A673 (cell line): ENCODE measurements around the gene PTX4. TPM values are rescaled to one million over a fixed set of nuclear protein-coding genes. Genes with fewer than 3 reads are reported as not detected.

ENCODE experiments used
- BruUV-seq: library from RNA; stranded (reverse); fragments of 400-500 nt; replicated peaks from 2 replicates; lab custom pipeline; 2021; lab: Mats Ljungman, UMichigan
- CTCF ChIA-PET: fragments of 300-600 bp; sonication (Branson Sonifier 250); formaldehyde crosslinking; loops from one replicate; lab custom pipeline; 2022; ENCODE audit warnings: antibody characterized with exemption; lab: Charles Lee
- POLR2A ChIA-PET: fragments of 300-600 bp; sonication (Branson Sonifier 250); formaldehyde crosslinking; loops from one replicate; lab custom pipeline; 2022; ENCODE audit warnings: antibody characterized with exemption; ENCODE audit not compliant: low non-redundant PET; lab: Charles Lee
- DNase-seq: peaks from one replicate; pipeline ENCODE4 v3.0.0-alpha.2; 2015; ENCODE audit warnings: low spot score
- H3K27ac ChIP-seq: fragments of 200-600 bp; sonication (generic); 2 replicates; pipeline ENCODE4 v1.5.1; 2016; ENCODE audit warnings: mixed run types, low read depth, mild to moderate bottlenecking, mixed read lengths, antibody characterized with exemption, low read length; ENCODE audit not compliant: poor library complexity, severe bottlenecking
- H3K27me3 ChIP-seq: fragments of 200-600 bp; sonication (generic); replicated peaks from 2 replicates; pipeline ENCODE4 v1.6.1; 2017; ENCODE audit warnings: mixed run types, low read depth, mild to moderate bottlenecking, mixed read lengths, antibody characterized with exemption, low read length; ENCODE audit not compliant: insufficient read depth, poor library complexity
- H3K36me3 ChIP-seq: fragments of 200-600 bp; sonication (generic); 2 replicates; pipeline ENCODE4 v1.6.1; 2016; ENCODE audit warnings: mixed run types, mild to moderate bottlenecking, mixed read lengths, antibody characterized with exemption, low read length; ENCODE audit not compliant: insufficient read depth, poor library complexity, severe bottlenecking
- H3K4me1 ChIP-seq: fragments of 200-600 bp; sonication (generic); 2 replicates; pipeline ENCODE4 v1.6.1; 2017; ENCODE audit warnings: mixed run types, mild to moderate bottlenecking, mixed read lengths, antibody characterized with exemption, low read length; ENCODE audit not compliant: insufficient read depth, poor library complexity, severe bottlenecking
- H3K4me3 ChIP-seq: fragments of 200-600 bp; sonication (generic); 2 replicates; pipeline ENCODE4 v1.5.1; 2016; ENCODE audit warnings: low read depth, mixed run types, mild to moderate bottlenecking, mixed read lengths, low read length; ENCODE audit not compliant: poor library complexity, severe bottlenecking
- H3K9me3 ChIP-seq: fragments of 200-600 bp; sonication (generic); 2 replicates; pipeline ENCODE4 v1.6.1; 2016; ENCODE audit warnings: mixed run types, low read depth, mild to moderate bottlenecking, mixed read lengths, antibody characterized with exemption, low read length; ENCODE audit not compliant: poor library complexity, severe bottlenecking
- EZH2 ChIP-seq: fragments of 200-600 bp; sonication (generic); IDR thresholded peaks from 2 replicates; pipeline ENCODE4 v1.6.1; 2017; ENCODE audit warnings: borderline replicate concordance, low read depth, mild to moderate bottlenecking, mixed read lengths, antibody characterized with exemption, low read length; ENCODE audit not compliant: poor library complexity, severe bottlenecking
- intact Hi-C: fragments of 100-400 bp; cut with micrococcal nuclease; formaldehyde crosslinking; loops from one replicate; pipeline ENCODE4 v1.10.0; 2022; ENCODE audit not compliant: unreplicated experiment
- total RNA-seq: library from RNA; stranded (reverse); gene quantifications from 2 replicates; pipeline ENCODE4 v1.2.3, GENCODE V29; 2021
- TF ChIP-seq, protein P1 (sequence below): fragments of 300-800, 200-600 bp; sonication (generic); conservative IDR thresholded peaks from 2 replicates; pipeline ENCODE4 v1.5.1; 2017; ENCODE audit warnings: low read depth, mild to moderate bottlenecking, antibody characterized with exemption, low read length, moderate library complexity, mixed read lengths

Gene PTX4
- total RNA-seq, 1 experiment from 2014 or later: not detected

DNA sequence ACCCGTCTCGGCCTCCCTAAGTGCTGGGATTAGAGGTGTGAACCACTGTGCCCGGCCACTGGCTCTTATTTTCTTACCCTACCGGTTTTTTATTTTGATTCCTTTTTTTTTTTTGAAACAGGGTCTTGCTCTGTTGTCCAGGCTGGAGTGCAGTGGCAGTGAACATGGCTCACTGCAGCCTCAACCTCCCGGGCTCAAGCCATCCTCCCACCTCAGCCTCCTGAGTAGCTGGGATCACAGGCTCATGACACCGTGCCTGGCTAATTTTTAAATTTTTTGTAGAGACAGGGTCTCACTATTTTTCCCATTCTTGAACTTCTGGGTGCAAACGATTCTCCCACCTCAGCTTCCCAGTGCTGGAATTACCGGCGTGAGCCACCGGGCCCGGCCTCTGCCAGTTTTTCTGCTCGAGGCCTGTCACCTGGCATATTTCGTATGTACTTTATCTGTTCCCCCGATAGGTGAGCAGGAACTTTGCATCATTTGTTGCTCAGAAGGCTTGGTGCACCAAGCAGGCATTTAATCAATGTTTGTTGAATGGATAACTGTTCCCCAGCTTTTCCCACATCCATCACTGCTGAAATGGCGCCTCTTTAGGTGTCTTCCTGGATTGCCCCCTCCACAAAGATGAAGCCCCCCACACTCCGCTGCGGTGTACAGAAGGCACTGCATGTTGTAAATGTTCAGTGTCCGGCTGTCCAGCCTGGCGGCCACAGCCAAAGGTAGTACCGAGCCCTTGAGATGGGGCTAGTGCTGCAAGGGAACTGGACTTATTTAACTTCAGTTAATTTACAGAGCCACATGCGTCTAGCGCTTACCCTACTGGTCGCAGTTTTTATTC is 3.6 kb upstream of the PTX4 start:
- Histone ChIP-seq H3K36me3 (peaks cover 6% of the 10 kb centered on the region), H3K4me1 (peaks cover 3% of the 10 kb centered on the region), H3K27ac (no peak overlapping the region), H3K4me3 (no peak overlapping the region), H3K27me3 (no peaks in the 10 kb centered on the region), H3K9me3 (no peaks in the 10 kb centered on the region)
- ChIA-PET CTCF (no interaction called here), POLR2A (interaction anchor here (0.7 kb wide), 2 partner anchors 53 to 104 kb away, joined by 5 to 8 read pairs; no protein-coding TSS in a partner anchor)
- no peak for DNase-seq
- no peak for TF ChIP-seq EZH2
- TF ChIP-seq, protein P1, sequence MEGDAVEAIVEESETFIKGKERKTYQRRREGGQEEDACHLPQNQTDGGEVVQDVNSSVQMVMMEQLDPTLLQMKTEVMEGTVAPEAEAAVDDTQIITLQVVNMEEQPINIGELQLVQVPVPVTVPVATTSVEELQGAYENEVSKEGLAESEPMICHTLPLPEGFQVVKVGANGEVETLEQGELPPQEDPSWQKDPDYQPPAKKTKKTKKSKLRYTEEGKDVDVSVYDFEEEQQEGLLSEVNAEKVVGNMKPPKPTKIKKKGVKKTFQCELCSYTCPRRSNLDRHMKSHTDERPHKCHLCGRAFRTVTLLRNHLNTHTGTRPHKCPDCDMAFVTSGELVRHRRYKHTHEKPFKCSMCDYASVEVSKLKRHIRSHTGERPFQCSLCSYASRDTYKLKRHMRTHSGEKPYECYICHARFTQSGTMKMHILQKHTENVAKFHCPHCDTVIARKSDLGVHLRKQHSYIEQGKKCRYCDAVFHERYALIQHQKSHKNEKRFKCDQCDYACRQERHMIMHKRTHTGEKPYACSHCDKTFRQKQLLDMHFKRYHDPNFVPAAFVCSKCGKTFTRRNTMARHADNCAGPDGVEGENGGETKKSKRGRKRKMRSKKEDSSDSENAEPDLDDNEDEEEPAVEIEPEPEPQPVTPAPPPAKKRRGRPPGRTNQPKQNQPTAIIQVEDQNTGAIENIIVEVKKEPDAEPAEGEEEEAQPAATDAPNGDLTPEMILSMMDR: no peak
- intact Hi-C loops: no loop called here
- no TSS peak for BruUV-seq

DNA sequence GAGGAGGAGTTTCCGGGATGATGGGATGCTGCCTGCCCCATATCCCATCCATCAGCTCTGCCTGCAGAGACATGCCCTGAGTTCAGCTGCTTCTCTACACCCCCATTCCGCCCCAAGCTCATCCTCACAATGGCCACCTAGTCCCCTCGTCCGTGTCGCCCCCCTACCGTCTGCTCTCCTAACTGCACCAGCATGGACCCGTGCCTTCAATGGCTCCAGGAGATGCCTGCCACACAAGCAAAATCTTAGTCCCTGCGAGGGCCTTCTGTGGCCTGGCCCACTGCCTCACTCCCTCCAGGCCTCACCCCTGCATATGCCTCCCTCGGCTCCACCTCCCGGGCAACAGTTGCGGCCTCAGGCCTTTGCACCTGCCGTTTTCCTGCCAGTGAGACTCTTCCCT is 2.6 kb upstream of the PTX4 start:
- H3K27ac ChIP-seq: no peak overlapping the region
- no peaks in the 10 kb centered on the region for H3K9me3 ChIP-seq
- intact Hi-C loops: no loop called here
- peaks cover 6% of the 10 kb centered on the region for H3K36me3 ChIP-seq
- DNase-seq: no peak
- ChIA-PET CTCF (no interaction called here), POLR2A (interaction anchor here (0.7 kb wide), 1 partner anchor 103 kb away, joined by 8 read pairs; no protein-coding TSS in a partner anchor)
- no TSS peak for BruUV-seq
- no peak overlapping the region for H3K4me3 ChIP-seq
- H3K27me3 ChIP-seq: no peaks in the 10 kb centered on the region
- H3K4me1 ChIP-seq: peaks cover 3% of the 10 kb centered on the region
- TF ChIP-seq EZH2: no peak
- TF ChIP-seq, protein P1: no peak

DNA sequence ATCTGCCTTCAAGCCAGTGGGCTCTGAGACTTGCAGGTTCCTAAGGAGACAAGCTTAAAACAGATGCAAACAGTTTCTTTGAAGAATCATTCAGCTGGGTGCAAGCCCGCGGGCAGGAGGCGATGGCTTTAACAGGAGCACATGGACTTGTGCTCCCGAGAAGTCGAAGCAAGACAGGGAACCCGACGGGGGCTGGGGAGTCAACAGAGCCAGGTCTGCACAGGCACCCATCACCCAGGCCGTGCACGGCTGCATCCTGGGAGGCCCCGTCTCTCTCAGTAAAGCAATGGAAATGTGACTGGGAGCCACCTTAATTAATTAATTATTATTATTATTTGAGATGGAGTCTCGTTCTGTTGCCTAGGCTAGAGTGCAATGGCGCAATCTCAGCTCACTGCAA is 333 bp upstream of the PTX4 start:
- POLR2A ChIA-PET: no interaction called here
- Histone ChIP-seq H3K27me3 (no peaks in the 10 kb centered on the region), H3K4me3 (no peak overlapping the region), H3K36me3 (no peaks in the 10 kb centered on the region), H3K4me1 (peaks cover 3% of the 10 kb centered on the region), H3K27ac (no peak overlapping the region), H3K9me3 (no peaks in the 10 kb centered on the region)
- no TSS peak for BruUV-seq
- intact Hi-C loops: no loop called here
- no peak for DNase-seq
- TF ChIP-seq EZH2: no peak
- TF ChIP-seq, protein P1: no peak
- CTCF ChIA-PET: no interaction called here
